ENCODE data around the gene DRICH1.
"Not testable (repeated sequence)": the region's sequence is repeated elsewhere in the genome, so short reads cannot be mapped to it uniquely, and the experiment has no call there.

Gene DRICH1

DNA sequence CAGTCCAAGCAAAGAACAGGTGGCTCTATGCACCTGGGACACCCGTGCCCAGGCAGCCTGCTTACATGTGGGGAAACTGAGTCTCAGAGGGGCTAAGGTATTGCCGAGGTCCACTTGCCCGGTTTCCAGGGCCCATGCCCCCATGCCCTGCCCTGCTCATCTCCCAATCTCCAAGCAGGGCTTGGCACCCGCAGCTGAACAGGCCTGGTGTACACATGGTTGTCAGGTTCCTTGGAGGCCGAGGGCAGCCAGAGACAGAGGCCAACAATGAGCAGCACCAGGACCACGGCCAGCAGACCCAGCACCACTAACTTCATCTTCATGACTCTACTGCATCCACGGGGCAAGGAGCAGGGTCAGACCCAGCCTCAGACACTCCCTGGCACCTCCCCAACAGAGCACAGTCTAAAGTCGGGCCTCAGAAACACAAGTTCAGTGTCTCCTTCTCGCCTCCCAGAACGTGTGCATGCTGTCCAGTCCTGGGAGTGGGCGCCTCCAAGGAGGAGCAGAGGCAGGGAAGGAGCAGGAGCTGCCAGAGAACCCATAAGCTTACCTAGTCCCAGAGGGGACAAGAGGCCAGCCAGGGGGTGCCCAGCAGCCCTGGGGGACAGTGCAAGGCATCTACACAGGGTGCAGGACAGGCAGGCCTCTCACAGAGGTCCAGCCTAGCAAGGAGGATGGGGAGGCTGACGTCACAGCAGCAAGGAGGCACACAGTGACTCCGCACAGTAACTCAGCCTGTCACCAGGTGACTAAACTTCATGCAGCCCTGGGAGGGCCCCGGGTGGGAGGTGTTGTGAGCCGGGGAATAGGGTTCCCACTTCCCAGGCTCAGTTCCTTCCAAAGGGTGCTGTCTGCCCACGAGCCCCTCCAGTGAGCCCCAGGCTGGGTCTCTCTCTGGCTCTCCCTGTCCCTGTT, 38.5 kb upstream of the DRICH1 start:
- no peak for DNase-seq (ENCODE audit: low spot score)
- Mint-ChIP-seq H3K27ac (no peak overlapping the region), H3K4me3 (no peak overlapping the region), H3K36me3 (ENCODE audit: low read depth) (peaks cover 12% of the 10 kb centered on the region), H3K27me3 (ENCODE audit: low read depth) (no peaks in the 10 kb centered on the region), H3K9me3 (no peaks in the 10 kb centered on the region), H3K4me1 (ENCODE audit: low read depth) (peaks cover 9% of the 10 kb centered on the region)

DNA sequence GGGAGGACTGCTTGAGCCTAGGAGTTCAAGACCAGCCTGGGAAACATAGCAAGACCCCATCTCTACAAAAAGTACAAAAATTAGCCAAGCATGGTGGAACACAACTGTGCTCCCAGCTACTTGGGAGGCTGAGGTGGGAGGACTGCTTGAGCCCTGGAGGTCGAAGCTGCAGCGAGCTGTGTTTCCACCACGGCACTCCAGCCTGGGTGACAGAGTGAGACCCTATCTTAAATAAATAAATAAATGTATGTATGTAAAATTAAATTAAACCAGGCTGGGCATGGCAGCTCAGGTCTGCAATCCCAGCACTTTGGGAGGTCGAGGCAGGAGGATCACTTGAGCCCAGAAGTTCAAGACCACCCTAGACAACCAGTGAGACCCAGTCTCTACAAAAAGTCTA, 28.3 kb upstream of the DRICH1 start:
- not testable (repeated sequence) for H3K4me3 Mint-ChIP-seq; H3K9me3 Mint-ChIP-seq; H3K27ac Mint-ChIP-seq; H3K27me3 Mint-ChIP-seq (ENCODE audit: low read depth); H3K4me1 Mint-ChIP-seq (ENCODE audit: low read depth); DNase-seq (ENCODE audit: low spot score)
- peaks cover 32% of the 10 kb centered on the region for H3K36me3 Mint-ChIP-seq (ENCODE audit: low read depth)

DNA sequence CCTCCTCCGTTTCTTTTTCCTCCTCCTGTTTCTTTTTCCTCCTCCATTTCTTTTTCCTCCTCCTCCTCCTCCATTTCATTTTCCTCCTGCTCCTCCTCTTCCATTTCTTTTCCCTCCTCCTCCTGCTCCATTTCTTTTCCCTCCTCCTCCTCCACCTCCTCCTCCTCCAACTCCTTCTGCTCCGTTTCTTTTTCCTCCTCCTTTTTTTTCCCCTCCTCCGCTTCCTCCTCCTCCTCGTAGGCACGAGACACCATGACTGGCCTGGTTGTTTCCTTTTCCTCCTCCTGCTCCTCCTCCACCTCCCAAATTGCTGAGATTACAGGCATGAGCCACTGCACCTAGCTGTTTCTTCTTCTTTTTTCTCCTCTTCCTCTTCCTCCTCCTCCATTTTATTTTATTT, 25.6 kb upstream of the DRICH1 start:
- peaks cover 3% of the 10 kb centered on the region for H3K4me1 Mint-ChIP-seq (ENCODE audit: low read depth)
- no peak overlapping the region for H3K4me3 Mint-ChIP-seq
- H3K27ac Mint-ChIP-seq: no peak overlapping the region
- H3K9me3 Mint-ChIP-seq: peaks cover 4% of the 10 kb centered on the region
- peaks cover 24% of the 10 kb centered on the region for H3K36me3 Mint-ChIP-seq (ENCODE audit: low read depth)
- H3K27me3 Mint-ChIP-seq (ENCODE audit: low read depth): no peaks in the 10 kb centered on the region
- no peak for DNase-seq (ENCODE audit: low spot score)

DNA sequence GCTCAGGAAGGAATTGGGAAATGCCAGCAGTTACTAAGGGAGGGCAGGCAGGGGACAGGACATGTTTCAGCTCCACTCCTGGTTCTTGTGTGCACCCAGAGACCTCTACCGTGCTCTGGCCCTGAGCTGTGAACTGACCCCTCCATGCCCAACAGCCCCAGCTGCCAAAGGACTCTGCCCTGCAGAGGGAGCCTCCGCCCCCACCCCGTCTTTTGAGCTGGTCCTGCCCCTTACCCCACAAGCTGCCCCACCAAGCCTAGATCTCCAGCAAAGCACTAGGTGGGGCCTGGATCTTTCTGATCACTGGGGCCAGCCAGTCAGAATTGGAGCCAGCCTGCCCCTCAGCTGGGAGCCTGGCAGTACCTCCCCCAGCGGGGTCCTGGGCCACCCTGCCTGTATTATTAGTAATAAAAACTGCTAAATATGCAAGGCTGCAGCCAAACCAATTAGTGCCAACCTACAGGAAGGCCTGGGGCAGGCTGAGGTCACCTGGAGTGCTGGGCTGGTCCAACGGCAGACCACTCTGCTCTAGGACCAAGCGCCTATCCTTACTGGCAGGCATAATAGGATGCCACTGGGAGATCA, 23.9 kb upstream of the DRICH1 start:
- no peak overlapping the region for H3K27ac Mint-ChIP-seq
- H3K4me1 Mint-ChIP-seq (ENCODE audit: low read depth): no peaks in the 10 kb centered on the region
- DNase-seq (ENCODE audit: low spot score): no peak
- H3K27me3 Mint-ChIP-seq (ENCODE audit: low read depth): no peaks in the 10 kb centered on the region
- H3K36me3 Mint-ChIP-seq (ENCODE audit: low read depth): peaks cover 13% of the 10 kb centered on the region
- no peaks in the 10 kb centered on the region for H3K9me3 Mint-ChIP-seq
- H3K4me3 Mint-ChIP-seq: no peak overlapping the region

DNA sequence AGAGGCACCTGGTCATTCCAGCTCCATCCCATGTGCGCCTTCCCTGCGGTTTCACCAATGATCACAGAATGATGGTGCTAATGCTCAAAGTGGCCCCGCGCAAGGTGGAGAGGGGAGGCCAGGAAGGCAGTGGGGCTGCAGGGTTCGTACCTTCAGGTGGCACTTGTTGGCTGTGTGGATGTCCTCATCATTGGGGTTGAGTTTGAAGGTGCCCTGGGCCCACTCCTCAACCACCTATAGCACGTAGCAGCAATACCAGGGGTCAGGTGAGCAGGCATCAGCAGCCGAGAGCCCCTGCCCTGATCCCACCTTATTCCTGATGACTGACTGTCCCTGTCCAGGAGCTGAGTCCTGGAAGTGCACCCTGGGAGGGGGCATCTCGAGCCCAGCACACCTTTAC, 20.6 kb upstream of the DRICH1 start:
- no peak for DNase-seq (ENCODE audit: low spot score)
- Mint-ChIP-seq H3K4me3 (no peak overlapping the region), H3K4me1 (ENCODE audit: low read depth) (no peaks in the 10 kb centered on the region), H3K27me3 (ENCODE audit: low read depth) (no peaks in the 10 kb centered on the region), H3K9me3 (no peaks in the 10 kb centered on the region), H3K27ac (no peak overlapping the region), H3K36me3 (ENCODE audit: low read depth) (peaks cover 2% of the 10 kb centered on the region)

DNA sequence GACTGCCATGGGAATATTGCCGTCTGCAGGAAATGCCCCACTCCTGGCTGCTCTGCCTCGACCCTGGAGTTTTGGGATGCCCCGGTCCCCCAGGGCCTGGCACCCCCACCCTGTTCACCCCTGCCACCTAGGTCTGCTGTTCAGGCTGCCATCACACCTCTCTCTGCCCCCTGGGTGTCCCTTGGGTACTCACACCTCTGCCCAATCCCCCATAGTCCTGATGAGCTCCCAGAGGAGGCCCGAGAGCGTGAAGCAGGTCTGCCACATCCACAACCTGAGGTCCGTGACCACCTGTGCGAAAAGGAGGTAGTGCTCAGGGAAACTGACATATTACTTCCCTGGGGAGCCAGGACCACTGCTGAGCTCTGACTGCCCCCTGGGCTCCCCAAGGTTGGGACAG, 20.2 kb upstream of the DRICH1 start:
- H3K4me1 Mint-ChIP-seq (ENCODE audit: low read depth): no peaks in the 10 kb centered on the region
- H3K27me3 Mint-ChIP-seq (ENCODE audit: low read depth): no peaks in the 10 kb centered on the region
- peaks cover 2% of the 10 kb centered on the region for H3K36me3 Mint-ChIP-seq (ENCODE audit: low read depth)
- no peak overlapping the region for H3K4me3 Mint-ChIP-seq
- H3K9me3 Mint-ChIP-seq: no peaks in the 10 kb centered on the region
- H3K27ac Mint-ChIP-seq: no peak overlapping the region
- DNase-seq (ENCODE audit: low spot score): no peak

DNA sequence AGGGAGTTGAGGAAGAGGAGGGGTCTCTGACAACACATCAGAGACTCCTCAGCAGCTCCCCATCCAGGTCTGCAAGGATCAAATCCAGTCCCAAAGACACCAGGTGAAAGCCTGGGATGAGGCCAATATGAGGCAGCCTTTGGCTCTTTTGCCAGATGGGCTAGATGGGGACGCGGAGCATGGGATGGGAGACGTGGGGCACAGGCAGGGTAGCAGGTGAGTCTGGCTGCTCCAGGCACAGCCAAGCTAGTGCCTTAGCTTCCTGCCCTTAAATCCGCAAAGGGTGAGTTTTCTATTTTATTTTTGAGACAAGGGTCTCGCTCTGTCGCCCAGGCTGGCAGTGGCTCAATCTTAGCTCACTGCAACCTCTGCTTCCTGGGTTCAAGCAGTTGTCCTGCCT, 19.6 kb upstream of the DRICH1 start:
- H3K36me3 Mint-ChIP-seq (ENCODE audit: low read depth): peaks cover 2% of the 10 kb centered on the region
- no peak overlapping the region for H3K4me3 Mint-ChIP-seq
- no peak for DNase-seq (ENCODE audit: low spot score)
- H3K27me3 Mint-ChIP-seq (ENCODE audit: low read depth): no peaks in the 10 kb centered on the region
- no peaks in the 10 kb centered on the region for H3K4me1 Mint-ChIP-seq (ENCODE audit: low read depth)
- no peak overlapping the region for H3K27ac Mint-ChIP-seq
- no peaks in the 10 kb centered on the region for H3K9me3 Mint-ChIP-seq

DNA sequence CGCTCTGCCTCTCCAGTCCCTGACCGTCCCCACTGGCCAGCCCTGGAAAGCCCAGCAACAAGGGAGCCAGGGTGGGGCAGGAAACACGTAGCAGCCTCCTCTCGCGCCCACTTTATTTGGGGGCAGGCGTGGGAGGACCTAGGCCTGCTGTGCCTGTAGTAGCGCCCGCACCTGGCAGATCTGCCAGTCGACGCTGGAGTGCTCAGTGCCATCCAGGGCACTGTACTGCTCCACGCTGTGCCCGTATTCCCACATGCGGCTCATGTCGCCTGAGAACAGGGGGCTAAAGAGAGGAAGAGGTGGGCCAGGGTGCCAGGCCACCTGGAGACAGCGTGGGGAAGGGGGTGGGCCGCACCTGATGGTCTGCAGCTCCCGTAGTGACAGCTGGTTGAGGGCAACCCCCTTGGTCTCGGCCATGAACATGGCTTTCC, 17.0 kb upstream of the DRICH1 start:
- H3K4me3 Mint-ChIP-seq: no peak overlapping the region
- no peaks in the 10 kb centered on the region for H3K4me1 Mint-ChIP-seq (ENCODE audit: low read depth)
- no peak overlapping the region for H3K27ac Mint-ChIP-seq
- H3K27me3 Mint-ChIP-seq (ENCODE audit: low read depth): no peaks in the 10 kb centered on the region
- DNase-seq (ENCODE audit: low spot score): no peak
- no peaks in the 10 kb centered on the region for H3K9me3 Mint-ChIP-seq
- no peaks in the 10 kb centered on the region for H3K36me3 Mint-ChIP-seq (ENCODE audit: low read depth)

DNA sequence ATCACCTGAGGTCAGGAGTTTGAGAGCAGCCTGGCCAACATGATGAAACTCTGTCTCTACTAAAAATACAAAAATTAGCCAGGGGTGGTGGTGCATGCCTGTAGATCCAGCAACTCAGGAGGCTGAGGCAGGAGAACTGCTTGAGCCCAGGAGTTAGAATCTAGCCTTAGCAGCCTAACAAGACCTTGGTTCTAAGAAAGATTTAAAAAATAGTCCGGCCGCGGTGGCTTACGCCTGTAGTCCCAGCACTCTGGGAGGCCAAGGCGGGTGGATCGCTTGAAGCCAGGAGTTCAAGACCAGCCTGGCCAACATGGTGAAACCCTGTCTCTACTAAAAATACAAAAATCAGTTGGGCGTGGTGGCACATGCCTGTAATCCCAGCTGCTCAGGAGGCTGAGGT, 14.4 kb upstream of the DRICH1 start:
- not testable (repeated sequence) for H3K9me3 Mint-ChIP-seq; H3K27ac Mint-ChIP-seq; H3K4me1 Mint-ChIP-seq (ENCODE audit: low read depth); H3K36me3 Mint-ChIP-seq (ENCODE audit: low read depth); H3K4me3 Mint-ChIP-seq; H3K27me3 Mint-ChIP-seq (ENCODE audit: low read depth); DNase-seq (ENCODE audit: low spot score)

DNA sequence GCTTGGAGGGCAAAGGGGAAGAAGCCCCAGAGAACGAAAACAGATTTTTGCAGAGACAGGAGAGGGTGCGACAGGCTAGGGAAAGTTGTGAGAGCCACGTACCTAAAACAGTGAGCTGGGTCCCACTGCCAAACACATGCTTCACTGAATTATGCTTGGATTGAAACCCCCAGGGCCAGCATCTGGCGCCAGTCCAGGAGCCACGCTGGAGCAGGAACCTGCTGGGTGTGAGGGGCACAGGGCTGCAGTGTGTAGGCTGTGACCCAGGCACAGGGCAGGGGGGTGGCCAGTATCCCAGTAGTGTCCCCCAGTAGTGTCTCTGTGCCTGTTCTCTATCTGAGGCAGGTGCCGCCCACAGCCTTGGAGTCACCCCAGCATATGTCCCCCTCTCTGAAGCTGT, 8.1 kb upstream of the DRICH1 start:
- H3K27ac Mint-ChIP-seq; H3K36me3 Mint-ChIP-seq (ENCODE audit: low read depth); DNase-seq (ENCODE audit: low spot score); H3K9me3 Mint-ChIP-seq; H3K4me1 Mint-ChIP-seq (ENCODE audit: low read depth); H3K4me3 Mint-ChIP-seq; H3K27me3 Mint-ChIP-seq (ENCODE audit: low read depth): not testable (repeated sequence)

DNA sequence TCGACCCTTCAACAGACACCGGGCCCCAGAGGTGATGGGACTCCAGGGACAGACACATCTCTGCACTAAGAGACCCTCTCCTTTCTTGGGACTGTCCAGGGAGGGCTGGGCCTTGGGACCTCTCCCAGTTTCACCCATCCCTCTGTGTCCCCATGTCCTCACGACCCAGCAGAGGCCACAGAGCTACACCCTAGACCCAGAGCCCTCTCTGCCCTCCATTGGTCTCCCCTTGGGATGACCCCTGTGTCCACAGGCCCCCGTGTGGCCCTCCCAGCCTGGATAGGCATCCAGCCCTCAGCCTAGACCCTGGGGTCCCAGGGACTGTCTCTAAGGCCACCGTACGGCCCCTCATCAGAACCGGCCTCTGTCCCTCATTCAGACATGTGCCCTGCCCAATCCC, 7.5 kb upstream of the DRICH1 start:
- H3K9me3 Mint-ChIP-seq: no peaks in the 10 kb centered on the region
- no peak overlapping the region for H3K27ac Mint-ChIP-seq
- H3K4me1 Mint-ChIP-seq (ENCODE audit: low read depth): no peaks in the 10 kb centered on the region
- DNase-seq (ENCODE audit: low spot score): no peak
- H3K27me3 Mint-ChIP-seq (ENCODE audit: low read depth): no peaks in the 10 kb centered on the region
- H3K36me3 Mint-ChIP-seq (ENCODE audit: low read depth): peaks cover 3% of the 10 kb centered on the region
- no peak overlapping the region for H3K4me3 Mint-ChIP-seq

DNA sequence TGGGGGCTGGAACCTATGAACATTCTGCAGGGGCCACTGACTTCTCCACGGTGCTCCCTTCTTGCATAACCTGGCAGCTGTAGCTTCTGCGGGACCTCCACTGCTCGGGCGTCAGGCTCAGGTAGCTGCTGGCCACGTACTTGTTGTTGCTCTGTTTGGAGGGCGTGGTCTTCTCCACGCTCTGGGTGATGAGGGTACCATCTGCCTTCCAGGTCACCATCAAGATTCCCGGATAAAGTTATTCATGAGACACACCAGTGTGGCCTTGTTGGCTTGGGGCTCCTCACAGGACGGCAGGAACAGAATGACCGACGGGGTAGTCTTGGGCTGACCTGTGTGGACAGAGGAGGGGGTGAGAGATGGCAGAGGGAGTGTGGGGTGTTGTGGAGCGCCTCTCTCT, 6.5 kb upstream of the DRICH1 start:
- Mint-ChIP-seq H3K4me3 (no peak overlapping the region), H3K4me1 (ENCODE audit: low read depth) (no peaks in the 10 kb centered on the region), H3K9me3 (no peaks in the 10 kb centered on the region), H3K27ac (no peak overlapping the region), H3K27me3 (ENCODE audit: low read depth) (no peaks in the 10 kb centered on the region), H3K36me3 (ENCODE audit: low read depth) (peaks cover 3% of the 10 kb centered on the region)
- no peak for DNase-seq (ENCODE audit: low spot score)

DNA sequence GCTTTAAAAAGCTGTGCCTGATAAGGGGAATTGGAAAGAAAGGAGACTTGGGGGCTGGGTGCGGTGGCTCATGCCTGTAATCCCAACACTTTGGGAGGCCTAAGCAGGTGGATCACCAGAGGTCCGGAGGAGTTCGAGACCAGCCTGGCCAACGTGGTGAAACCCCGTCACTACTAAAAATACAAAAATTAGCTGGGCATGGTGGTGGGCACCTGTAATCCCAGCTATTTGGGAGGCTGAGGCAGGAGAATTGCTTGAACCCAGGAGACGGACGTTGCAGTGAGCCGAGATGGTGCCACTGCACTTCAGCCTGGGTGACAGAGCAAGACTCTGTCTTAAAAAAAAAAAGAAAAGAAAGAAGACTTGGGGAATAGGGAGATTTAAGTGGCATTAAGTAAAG, 3.2 kb upstream of the DRICH1 start:
- not testable (repeated sequence) for H3K36me3 Mint-ChIP-seq (ENCODE audit: low read depth); H3K27ac Mint-ChIP-seq; DNase-seq (ENCODE audit: low spot score); H3K27me3 Mint-ChIP-seq (ENCODE audit: low read depth); H3K4me1 Mint-ChIP-seq (ENCODE audit: low read depth); H3K4me3 Mint-ChIP-seq; H3K9me3 Mint-ChIP-seq

DNA sequence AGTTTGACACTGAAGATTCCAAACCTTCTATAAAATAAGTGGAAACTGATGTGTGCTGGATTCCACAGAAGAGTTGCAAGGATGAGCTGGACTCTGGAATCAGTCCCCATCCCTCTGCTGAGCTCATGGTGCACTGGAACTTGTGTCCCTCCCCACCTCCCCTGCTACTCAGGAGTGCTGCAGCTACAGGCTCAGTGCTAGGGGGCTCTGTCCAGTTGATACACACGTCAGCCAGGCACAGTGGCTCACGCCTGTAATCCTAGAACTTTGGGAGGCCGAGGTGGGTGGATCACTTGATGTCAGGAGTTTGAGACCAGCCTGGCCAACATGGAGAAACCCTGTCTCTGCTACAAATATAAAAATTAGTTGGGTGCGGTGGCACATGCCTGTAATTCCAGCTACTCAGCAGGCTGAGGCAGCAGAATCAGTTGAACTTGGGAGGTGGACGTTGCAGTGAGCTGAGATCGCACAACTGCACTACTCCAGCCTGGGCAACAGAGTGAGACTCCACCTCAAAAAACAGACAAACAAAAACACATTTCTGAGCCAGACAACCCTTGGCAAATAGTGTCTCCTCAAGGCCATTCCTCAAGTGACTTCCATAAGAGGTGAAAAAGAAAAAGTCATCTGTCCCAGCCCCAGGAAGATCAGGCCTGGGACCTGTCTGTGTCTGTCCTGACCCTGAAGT, 3.9 kb downstream of the DRICH1 start:
- H3K27ac Mint-ChIP-seq; H3K4me1 Mint-ChIP-seq (ENCODE audit: low read depth); DNase-seq (ENCODE audit: low spot score): not testable (repeated sequence)

More for the DNA sequence above, 3.9 kb downstream of the DRICH1 start:
- not testable (repeated sequence) for H3K9me3 Mint-ChIP-seq; H3K4me3 Mint-ChIP-seq; H3K27me3 Mint-ChIP-seq (ENCODE audit: low read depth); H3K36me3 Mint-ChIP-seq (ENCODE audit: low read depth)

All from T-helper 2 cell treated with Interferon-gamma antibody and Interleukin-4, amounts not matched to agents 5 μg/mL and 100 μg/mL, for 36 hours (primary cell).